Choroid plexus epithelial cell (primary cell): ENCODE measurements around the gene PPARD.
A peak's percentile ranks its signal among the peaks of the same experiment; 100 is the strongest.

Experiments used
- DNase-seq: peaks from one replicate; pipeline ENCODE4 v3.0.0-alpha.2; 2010; ENCODE audit warnings: low read depth
- H3K4me3 ChIP-seq: 2 replicates; pipeline ENCODE4 v1.5.1; 2011; ENCODE audit warnings: low read depth, mild to moderate bottlenecking, control low read depth, low read length, moderate library complexity
- TF ChIP-seq, protein P1 (sequence below): conservative IDR thresholded peaks from 2 replicates; pipeline ENCODE4 v1.5.1; 2011; ENCODE audit warnings: low read depth, mild to moderate bottlenecking, control low read depth, inconsistent platforms, low read length, moderate library complexity

Gene PPARD

DNA sequence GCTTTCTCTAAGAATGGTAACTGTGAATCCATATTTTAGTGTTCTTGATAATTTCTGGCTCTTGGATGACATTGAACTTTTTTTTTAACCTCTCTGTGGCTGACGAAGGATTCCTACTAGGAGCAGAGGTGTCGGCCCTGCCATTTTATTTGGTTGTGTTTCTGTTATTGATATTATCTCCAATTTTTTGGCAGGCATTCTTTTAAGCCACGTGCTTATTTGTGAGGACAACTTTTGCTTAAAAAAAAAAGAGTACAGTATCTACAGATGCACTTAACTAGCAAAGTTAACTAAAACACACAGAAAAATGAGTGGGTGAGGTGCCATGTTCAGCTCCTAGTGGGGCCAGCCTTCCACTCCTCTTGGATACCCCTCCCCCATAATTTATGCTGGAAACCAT, 110.9 kb downstream of the PPARD start:
- no peak for DNase-seq
- H3K4me3 ChIP-seq, result peak overlapping the region; percentile 73
- TF ChIP-seq, protein P1, sequence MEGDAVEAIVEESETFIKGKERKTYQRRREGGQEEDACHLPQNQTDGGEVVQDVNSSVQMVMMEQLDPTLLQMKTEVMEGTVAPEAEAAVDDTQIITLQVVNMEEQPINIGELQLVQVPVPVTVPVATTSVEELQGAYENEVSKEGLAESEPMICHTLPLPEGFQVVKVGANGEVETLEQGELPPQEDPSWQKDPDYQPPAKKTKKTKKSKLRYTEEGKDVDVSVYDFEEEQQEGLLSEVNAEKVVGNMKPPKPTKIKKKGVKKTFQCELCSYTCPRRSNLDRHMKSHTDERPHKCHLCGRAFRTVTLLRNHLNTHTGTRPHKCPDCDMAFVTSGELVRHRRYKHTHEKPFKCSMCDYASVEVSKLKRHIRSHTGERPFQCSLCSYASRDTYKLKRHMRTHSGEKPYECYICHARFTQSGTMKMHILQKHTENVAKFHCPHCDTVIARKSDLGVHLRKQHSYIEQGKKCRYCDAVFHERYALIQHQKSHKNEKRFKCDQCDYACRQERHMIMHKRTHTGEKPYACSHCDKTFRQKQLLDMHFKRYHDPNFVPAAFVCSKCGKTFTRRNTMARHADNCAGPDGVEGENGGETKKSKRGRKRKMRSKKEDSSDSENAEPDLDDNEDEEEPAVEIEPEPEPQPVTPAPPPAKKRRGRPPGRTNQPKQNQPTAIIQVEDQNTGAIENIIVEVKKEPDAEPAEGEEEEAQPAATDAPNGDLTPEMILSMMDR, result no peak

DNA sequence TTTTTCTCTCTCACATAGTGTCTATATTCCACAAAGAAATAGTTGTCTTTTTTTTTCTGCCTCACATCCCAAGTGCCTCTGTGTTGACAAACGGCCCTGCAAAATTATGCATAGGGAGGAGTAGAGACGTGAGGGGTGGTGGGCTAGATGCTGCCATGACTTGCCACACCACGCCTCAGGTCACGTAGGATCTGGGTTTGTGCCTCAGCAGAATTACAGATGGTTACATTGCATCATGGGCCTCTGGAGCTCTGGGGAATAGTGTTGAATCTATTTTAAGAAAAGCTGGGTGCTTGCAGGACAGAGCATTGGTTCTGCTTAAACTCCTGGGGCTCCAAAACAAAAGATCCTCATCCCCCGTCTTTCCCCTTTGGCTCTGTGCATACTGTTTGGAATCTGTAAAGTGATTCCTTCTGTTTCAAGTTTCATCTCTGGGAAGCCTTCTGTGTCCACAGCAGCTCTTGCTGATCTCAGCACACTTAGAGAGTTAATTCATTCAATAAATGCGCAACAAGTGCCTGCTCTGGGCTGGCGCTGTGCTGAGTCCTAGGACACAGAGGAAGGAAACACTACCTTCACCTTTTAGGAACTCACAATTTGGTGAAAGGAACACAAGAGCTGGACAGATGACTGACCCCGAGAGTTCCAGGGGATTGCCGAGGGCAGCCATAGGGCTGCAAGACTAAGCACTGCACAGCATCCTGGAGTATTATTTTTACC, 112.2 kb downstream of the PPARD start:
- TF ChIP-seq, protein P1, result no peak
- no peak overlapping the region for H3K4me3 ChIP-seq
- no peak for DNase-seq

DNA sequence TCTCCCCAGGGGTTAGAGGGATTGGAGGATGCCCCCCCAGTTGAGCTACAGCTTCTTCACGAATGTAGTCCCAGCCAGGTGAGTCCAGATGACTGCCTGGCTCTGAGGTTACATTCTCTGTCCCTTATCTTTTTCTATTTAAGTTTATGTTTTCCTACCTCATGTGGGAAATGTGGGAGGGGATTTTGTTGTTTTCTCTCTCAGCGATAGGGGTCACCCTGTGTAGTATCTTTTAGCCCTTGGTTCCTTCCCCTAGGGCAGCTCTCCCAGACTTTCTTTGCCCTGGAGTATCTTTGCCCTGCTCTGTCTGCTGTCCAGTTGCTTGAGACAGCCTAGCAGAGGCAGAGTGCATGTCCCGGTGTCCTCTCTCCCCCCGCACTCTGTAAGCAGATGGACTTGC, 115.5 kb downstream of the PPARD start:
- TF ChIP-seq, protein P1, result no peak
- DNase-seq, result no peak
- no peak overlapping the region for H3K4me3 ChIP-seq

DNA sequence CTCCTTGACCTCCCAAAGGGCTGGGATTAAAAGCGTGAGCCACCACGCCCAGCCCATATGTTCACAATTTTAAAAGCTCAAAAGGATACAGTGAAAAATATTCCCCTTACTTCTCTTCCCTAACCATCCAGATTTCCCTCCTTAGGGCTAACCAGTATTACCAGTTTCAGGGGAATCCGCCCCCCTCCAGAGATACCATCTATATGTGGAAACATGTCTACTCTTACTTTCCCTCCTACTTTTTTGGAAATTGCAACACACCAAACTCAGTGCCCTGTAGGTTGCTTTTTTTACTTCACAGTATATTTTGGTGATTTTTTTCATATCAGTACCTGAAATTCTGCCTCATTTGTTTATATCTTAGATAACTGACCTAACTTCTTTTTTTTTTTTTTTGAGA, 118.9 kb downstream of the PPARD start:
- H3K4me3 ChIP-seq, result no peak overlapping the region
- DNase-seq, result no peak
- TF ChIP-seq, protein P1, result no peak

DNA sequence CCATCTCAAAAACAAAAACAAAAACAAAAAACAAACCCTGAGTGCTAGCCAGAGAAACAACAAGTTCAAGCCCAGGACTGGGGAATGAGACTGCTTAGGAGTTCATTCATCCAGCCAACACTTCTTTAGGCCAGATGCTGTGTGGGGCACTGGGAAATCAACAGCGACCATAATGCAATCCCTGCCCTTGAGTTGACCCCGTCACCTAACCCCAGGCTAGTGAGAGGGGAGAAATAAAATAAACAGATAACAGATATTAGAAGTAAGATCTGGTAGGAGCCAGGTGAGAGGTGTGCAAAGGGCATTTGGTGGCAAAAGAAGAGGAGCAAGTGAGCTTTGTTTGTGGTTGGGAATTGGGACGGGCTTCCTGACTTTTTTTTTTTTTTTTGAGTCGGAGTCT, 120.9 kb downstream of the PPARD start:
- no peak overlapping the region for H3K4me3 ChIP-seq
- TF ChIP-seq, protein P1, result no peak
- DNase-seq, result no peak

DNA sequence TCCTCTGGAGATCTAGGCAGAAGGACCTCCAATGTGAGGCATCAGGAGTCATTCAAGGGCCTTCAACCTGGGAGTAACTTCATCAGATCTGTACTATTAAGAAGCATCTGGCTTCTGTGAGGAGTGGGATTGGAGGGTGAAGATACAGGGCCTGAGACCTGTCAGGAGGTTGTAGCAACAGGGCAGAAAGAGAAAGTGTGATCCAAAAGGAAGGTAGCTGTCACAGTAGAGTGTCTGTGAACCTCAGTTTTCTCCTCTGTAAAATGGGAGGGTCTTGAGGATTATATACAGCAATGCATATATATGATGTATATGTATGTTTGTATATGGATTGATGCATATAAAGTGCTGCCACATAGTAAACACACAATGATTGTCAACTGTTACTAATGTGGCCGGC, 123.3 kb downstream of the PPARD start:
- TF ChIP-seq, protein P1, result no peak
- H3K4me3 ChIP-seq, result no peak overlapping the region
- DNase-seq, result no peak
